GM15510 (cell line): ENCODE results near the gene ABCA5.

ENCODE experiments used
- POLR2A ChIP-seq: IDR thresholded peaks from 3 replicates; pipeline ENCODE4 v1.6.1; 2011; ENCODE audit warnings: borderline replicate concordance; ENCODE audit not compliant: insufficient read length; ENCODE audit errors: extremely low read depth

The ABCA5 gene

GRCh38 chr17:69339937-69340336 is 13.0 kb upstream of the ABCA5 start:
- no peak for TF ChIP-seq POLR2A

- TF ChIP-seq POLR2A: no peak
These were observed 10.1 kb upstream of the ABCA5 start for GRCh38 chr17:69336996-69337395.

- no peak for TF ChIP-seq POLR2A
These were observed 9.6 kb upstream of the ABCA5 start for GRCh38 chr17:69336580-69336979.

- TF ChIP-seq POLR2A: no peak
These were observed 8.1 kb upstream of the ABCA5 start for GRCh38 chr17:69335058-69335457.

GRCh38 chr17:69333561-69333960 is 6.6 kb upstream of the ABCA5 start:
- no peak for TF ChIP-seq POLR2A

- TF ChIP-seq POLR2A: no peak
These were observed 4.8 kb upstream of the ABCA5 start for GRCh38 chr17:69331756-69332155.

GRCh38 chr17:69326377-69327059 is 415 bp downstream of the ABCA5 start:
- TF ChIP-seq POLR2A: no peak

- TF ChIP-seq POLR2A: no peak
These were observed 1.2 kb downstream of the ABCA5 start for GRCh38 chr17:69325518-69326376.

GRCh38 chr17:69323806-69324205 is 3.1 kb downstream of the ABCA5 start:
- TF ChIP-seq POLR2A: no peak

GRCh38 chr17:69320908-69321238 is 6.1 kb downstream of the ABCA5 start:
- TF ChIP-seq POLR2A: no peak

GRCh38 chr17:69320210-69320907 is 6.6 kb downstream of the ABCA5 start:
- no peak for TF ChIP-seq POLR2A

- TF ChIP-seq POLR2A: no peak
These were observed 9.3 kb downstream of the ABCA5 start for GRCh38 chr17:69317625-69318024.

GRCh38 chr17:69314246-69315065 is 12.5 kb downstream of the ABCA5 start:
- TF ChIP-seq POLR2A: no peak

- TF ChIP-seq POLR2A: no peak
These were observed 21.8 kb downstream of the ABCA5 start for GRCh38 chr17:69305177-69305576.

GRCh38 chr17:69302682-69303081 is 24.3 kb downstream of the ABCA5 start:
- TF ChIP-seq POLR2A: no peak

GRCh38 chr17:69300222-69300621 is 26.7 kb downstream of the ABCA5 start:
- no peak for TF ChIP-seq POLR2A

- TF ChIP-seq POLR2A: no peak
These were observed 39.8 kb downstream of the ABCA5 start for GRCh38 chr17:69287168-69287567.
